Measurements from ENCODE around the gene PHLDA3.

DNA sequence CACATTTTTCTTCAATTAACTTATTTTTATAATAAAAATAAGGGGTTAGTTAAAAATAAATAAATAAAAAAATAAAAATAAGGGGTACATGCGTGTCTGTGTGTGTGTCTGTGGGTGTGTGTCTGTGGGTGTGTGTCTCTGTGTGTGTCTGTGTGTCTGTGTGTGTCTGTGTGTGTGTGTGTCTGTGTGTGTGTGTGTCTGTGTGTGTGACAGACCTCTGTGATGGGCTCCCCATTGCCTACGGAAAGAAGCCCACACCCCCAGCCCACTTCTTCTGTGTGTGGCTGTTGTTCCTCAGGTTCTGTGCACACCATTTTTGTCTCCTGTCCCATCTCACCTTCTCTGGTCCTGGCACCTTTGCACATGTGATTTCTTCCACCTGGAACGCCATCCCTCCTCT is 9.9 kb downstream of the PHLDA3 start:
- no peak for TF ChIP-seq POLR2AphosphoS5 (IDR thresholded peaks at IDR 0.05)
- TF ChIP-seq, protein P1, sequence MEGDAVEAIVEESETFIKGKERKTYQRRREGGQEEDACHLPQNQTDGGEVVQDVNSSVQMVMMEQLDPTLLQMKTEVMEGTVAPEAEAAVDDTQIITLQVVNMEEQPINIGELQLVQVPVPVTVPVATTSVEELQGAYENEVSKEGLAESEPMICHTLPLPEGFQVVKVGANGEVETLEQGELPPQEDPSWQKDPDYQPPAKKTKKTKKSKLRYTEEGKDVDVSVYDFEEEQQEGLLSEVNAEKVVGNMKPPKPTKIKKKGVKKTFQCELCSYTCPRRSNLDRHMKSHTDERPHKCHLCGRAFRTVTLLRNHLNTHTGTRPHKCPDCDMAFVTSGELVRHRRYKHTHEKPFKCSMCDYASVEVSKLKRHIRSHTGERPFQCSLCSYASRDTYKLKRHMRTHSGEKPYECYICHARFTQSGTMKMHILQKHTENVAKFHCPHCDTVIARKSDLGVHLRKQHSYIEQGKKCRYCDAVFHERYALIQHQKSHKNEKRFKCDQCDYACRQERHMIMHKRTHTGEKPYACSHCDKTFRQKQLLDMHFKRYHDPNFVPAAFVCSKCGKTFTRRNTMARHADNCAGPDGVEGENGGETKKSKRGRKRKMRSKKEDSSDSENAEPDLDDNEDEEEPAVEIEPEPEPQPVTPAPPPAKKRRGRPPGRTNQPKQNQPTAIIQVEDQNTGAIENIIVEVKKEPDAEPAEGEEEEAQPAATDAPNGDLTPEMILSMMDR (IDR thresholded peaks at IDR 0.05): no peak
